ENCODE data around the gene KIAA1549.
"Not testable (repeated sequence)": the region's sequence is repeated elsewhere in the genome, so short reads cannot be mapped to it uniquely, and the experiment has no call there.

KIAA1549 gene

GRCh38 chr7:138813945-138814344 lies 167.2 kb downstream of the KIAA1549 start:
- H3K36me3 ChIP-seq (ENCODE audit: control insufficient read depth in 5 of 5, insufficient read depth in 5 of 5, low read length in 5 of 5), result no peaks in the 10 kb centered on the region
- no peak overlapping the region for H3K9ac ChIP-seq (ENCODE audit: low read length in 5 of 5)
- H3K27me3 ChIP-seq (ENCODE audit: control insufficient read depth in 5 of 5, insufficient read depth in 4 of 5, low read length in 5 of 5), result no peaks in the 10 kb centered on the region
- peaks cover 0 to 2% (median 0%) of the 10 kb centered on the region in 5 donors for H3K9me3 ChIP-seq (ENCODE audit: control insufficient read depth in 5 of 5, low read length in 5 of 5)
- no peaks in the 10 kb centered on the region for H3K4me1 ChIP-seq (ENCODE audit: control insufficient read depth in 5 of 5, insufficient read depth in 5 of 5, low read length in 5 of 5)
- H3K27ac ChIP-seq (ENCODE audit: low read depth, low read length), result no peak overlapping the region
- no peak overlapping the region for H3K4me3 ChIP-seq (ENCODE audit: low read depth in 1 of 5, low read length in 5 of 5)

- not testable (repeated sequence) for H3K27me3 ChIP-seq (ENCODE audit: control insufficient read depth in 5 of 5, insufficient read depth in 4 of 5, low read length in 5 of 5); H3K9ac ChIP-seq (ENCODE audit: low read length in 5 of 5); H3K4me1 ChIP-seq (ENCODE audit: control insufficient read depth in 5 of 5, insufficient read depth in 5 of 5, low read length in 5 of 5); H3K36me3 ChIP-seq (ENCODE audit: control insufficient read depth in 5 of 5, insufficient read depth in 5 of 5, low read length in 5 of 5); H3K4me3 ChIP-seq (ENCODE audit: low read depth in 1 of 5, low read length in 5 of 5); H3K27ac ChIP-seq (ENCODE audit: low read depth, low read length); H3K9me3 ChIP-seq (ENCODE audit: control insufficient read depth in 5 of 5, low read length in 5 of 5)
Measured at GRCh38 chr7:138811327-138811726, 169.9 kb downstream of the KIAA1549 start.

- Histone ChIP-seq H3K9me3 (ENCODE audit: control insufficient read depth in 5 of 5, low read length in 5 of 5) (peaks cover 0 to 8% (median 4%) of the 10 kb centered on the region in 5 donors), H3K27me3 (ENCODE audit: control insufficient read depth in 5 of 5, insufficient read depth in 4 of 5, low read length in 5 of 5) (no peaks in the 10 kb centered on the region), H3K27ac (ENCODE audit: low read depth, low read length) (no peak overlapping the region), H3K4me3 (ENCODE audit: low read depth in 1 of 5, low read length in 5 of 5) (no peak overlapping the region), H3K4me1 (ENCODE audit: control insufficient read depth in 5 of 5, insufficient read depth in 5 of 5, low read length in 5 of 5) (no peaks in the 10 kb centered on the region), H3K9ac (ENCODE audit: low read length in 5 of 5) (no peak overlapping the region), H3K36me3 (ENCODE audit: control insufficient read depth in 5 of 5, insufficient read depth in 5 of 5, low read length in 5 of 5) (no peaks in the 10 kb centered on the region)
Measured at GRCh38 chr7:138809346-138809745, 171.8 kb downstream of the KIAA1549 start.

GRCh38 chr7:138804618-138805017 lies 176.6 kb downstream of the KIAA1549 start:
- no peak overlapping the region for H3K4me3 ChIP-seq (ENCODE audit: low read depth in 1 of 5, low read length in 5 of 5)
- no peak overlapping the region for H3K9ac ChIP-seq (ENCODE audit: low read length in 5 of 5)
- H3K36me3 ChIP-seq (ENCODE audit: control insufficient read depth in 5 of 5, insufficient read depth in 5 of 5, low read length in 5 of 5), result no peaks in the 10 kb centered on the region
- H3K4me1 ChIP-seq (ENCODE audit: control insufficient read depth in 5 of 5, insufficient read depth in 5 of 5, low read length in 5 of 5), result no peaks in the 10 kb centered on the region
- peaks cover 0 to 6% (median 4%) of the 10 kb centered on the region in 5 donors for H3K9me3 ChIP-seq (ENCODE audit: control insufficient read depth in 5 of 5, low read length in 5 of 5)
- H3K27me3 ChIP-seq (ENCODE audit: control insufficient read depth in 5 of 5, insufficient read depth in 4 of 5, low read length in 5 of 5), result peaks cover 0 to 3% (median 0%) of the 10 kb centered on the region in 5 donors
- no peak overlapping the region for H3K27ac ChIP-seq (ENCODE audit: low read depth, low read length)

DNA sequence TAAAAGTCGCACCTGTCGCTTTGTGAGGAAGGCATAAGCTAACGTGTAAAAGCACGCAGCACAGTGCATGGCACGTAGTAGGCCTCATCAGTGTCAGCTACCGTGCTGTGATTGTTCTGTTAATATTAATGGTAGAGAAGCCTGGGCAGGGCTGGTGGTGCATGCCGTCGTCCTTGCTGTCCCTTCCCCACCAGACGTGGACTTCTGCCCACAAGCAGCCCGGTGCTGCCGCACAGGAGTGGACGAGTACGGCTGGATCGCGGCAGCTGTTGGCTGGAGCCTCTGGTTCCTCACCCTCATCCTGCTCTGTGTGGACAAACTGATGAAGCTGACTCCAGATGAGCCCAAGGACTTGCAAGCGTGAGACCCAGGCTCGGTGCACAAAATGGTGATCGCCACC lies 178.5 kb downstream of the KIAA1549 start:
- no peaks in the 10 kb centered on the region for H3K36me3 ChIP-seq (ENCODE audit: control insufficient read depth in 5 of 5, insufficient read depth in 5 of 5, low read length in 5 of 5)
- H3K9ac ChIP-seq (ENCODE audit: low read length in 5 of 5), result no peak overlapping the region
- H3K27me3 ChIP-seq (ENCODE audit: control insufficient read depth in 5 of 5, insufficient read depth in 4 of 5, low read length in 5 of 5), result peaks cover 0 to 8% (median 1%) of the 10 kb centered on the region in 5 donors
- peaks cover 0 to 4% (median 3%) of the 10 kb centered on the region in 5 donors for H3K9me3 ChIP-seq (ENCODE audit: control insufficient read depth in 5 of 5, low read length in 5 of 5)
- H3K4me3 ChIP-seq (ENCODE audit: low read depth in 1 of 5, low read length in 5 of 5), result no peak overlapping the region
- H3K27ac ChIP-seq (ENCODE audit: low read depth, low read length), result no peak overlapping the region
- no peaks in the 10 kb centered on the region for H3K4me1 ChIP-seq (ENCODE audit: control insufficient read depth in 5 of 5, insufficient read depth in 5 of 5, low read length in 5 of 5)

- H3K27me3 ChIP-seq (ENCODE audit: control insufficient read depth in 5 of 5, insufficient read depth in 4 of 5, low read length in 5 of 5), result peaks cover 0 to 10% (median 4%) of the 10 kb centered on the region in 5 donors
- H3K9me3 ChIP-seq (ENCODE audit: control insufficient read depth in 5 of 5, low read length in 5 of 5), result no peaks in the 10 kb centered on the region
- H3K4me3 ChIP-seq (ENCODE audit: low read depth in 1 of 5, low read length in 5 of 5), result no peak overlapping the region
- no peaks in the 10 kb centered on the region for H3K4me1 ChIP-seq (ENCODE audit: control insufficient read depth in 5 of 5, insufficient read depth in 5 of 5, low read length in 5 of 5)
- H3K9ac ChIP-seq (ENCODE audit: low read length in 5 of 5), result no peak overlapping the region
- H3K36me3 ChIP-seq (ENCODE audit: control insufficient read depth in 5 of 5, insufficient read depth in 5 of 5, low read length in 5 of 5), result no peaks in the 10 kb centered on the region
- no peak overlapping the region for H3K27ac ChIP-seq (ENCODE audit: low read depth, low read length)
Measured at GRCh38 chr7:138801256-138801655, 179.9 kb downstream of the KIAA1549 start.

DNA sequence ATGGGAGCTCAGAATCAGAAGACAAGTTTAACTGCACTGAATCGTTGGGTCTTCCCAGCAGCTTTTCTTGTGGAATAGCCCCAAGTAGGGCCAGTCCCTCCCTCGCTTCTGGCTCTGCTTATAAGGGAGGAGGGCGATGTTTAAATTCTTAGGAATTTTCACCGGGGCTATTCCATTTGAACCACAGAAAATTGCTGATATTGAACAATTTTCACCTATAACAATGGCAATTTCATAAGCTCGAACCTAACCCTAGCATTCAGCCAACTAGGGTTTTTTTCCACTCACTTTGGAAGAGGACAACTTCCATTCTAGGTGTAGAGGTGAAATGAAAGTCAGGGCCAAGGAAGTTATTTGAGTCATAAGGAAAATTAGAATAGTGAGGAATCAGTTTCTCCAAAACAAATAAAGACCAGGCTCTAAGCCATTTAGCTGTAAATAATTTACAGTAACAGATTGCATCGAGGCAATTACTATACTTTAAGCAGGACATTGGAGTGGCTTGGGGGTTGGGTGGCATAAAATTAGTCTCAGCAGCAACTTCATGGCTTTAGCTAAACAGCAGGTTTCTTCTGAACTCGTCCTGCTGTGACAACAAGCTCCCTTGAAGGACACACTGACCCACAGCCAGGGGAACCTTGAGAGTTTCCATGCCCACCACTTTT lies 181.7 kb downstream of the KIAA1549 start:
- no peak overlapping the region for H3K9ac ChIP-seq (ENCODE audit: low read length in 5 of 5)
- H3K4me3 ChIP-seq (ENCODE audit: low read depth in 1 of 5, low read length in 5 of 5), result no peak overlapping the region
- H3K27ac ChIP-seq (ENCODE audit: low read depth, low read length), result no peak overlapping the region

DNA sequence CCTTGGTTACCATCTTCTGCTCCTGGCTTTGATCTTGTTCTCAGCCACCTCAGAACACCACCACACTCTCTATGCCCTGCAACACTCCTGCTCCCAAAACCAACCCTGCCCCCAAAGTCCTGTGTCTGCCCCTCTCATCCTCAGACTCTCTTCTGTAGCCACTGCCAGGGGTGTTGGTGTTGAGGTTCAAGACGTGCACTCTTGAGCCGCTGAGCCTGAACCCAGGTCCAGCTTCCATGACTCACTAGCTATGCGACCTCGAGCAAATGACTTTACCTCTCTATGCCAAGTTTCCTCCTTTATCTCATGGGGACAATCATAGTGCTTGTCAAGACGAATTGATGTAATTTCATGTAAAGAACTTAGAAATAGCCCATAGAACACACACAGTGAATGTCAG lies 182.4 kb downstream of the KIAA1549 start:
- Histone ChIP-seq H3K27me3 (ENCODE audit: control insufficient read depth in 5 of 5, insufficient read depth in 4 of 5, low read length in 5 of 5) (peaks cover 0 to 10% (median 7%) of the 10 kb centered on the region in 5 donors), H3K27ac (ENCODE audit: low read depth, low read length) (no peak overlapping the region), H3K36me3 (ENCODE audit: control insufficient read depth in 5 of 5, insufficient read depth in 5 of 5, low read length in 5 of 5) (no peaks in the 10 kb centered on the region), H3K9ac (ENCODE audit: low read length in 5 of 5) (no peak overlapping the region), H3K4me1 (ENCODE audit: control insufficient read depth in 5 of 5, insufficient read depth in 5 of 5, low read length in 5 of 5) (no peaks in the 10 kb centered on the region), H3K4me3 (ENCODE audit: low read depth in 1 of 5, low read length in 5 of 5) (no peak overlapping the region), H3K9me3 (ENCODE audit: control insufficient read depth in 5 of 5, low read length in 5 of 5) (no peaks in the 10 kb centered on the region)

More for the DNA sequence above, 181.7 kb downstream of the KIAA1549 start:
- Histone ChIP-seq H3K9me3 (ENCODE audit: control insufficient read depth in 5 of 5, low read length in 5 of 5) (no peaks in the 10 kb centered on the region), H3K4me1 (ENCODE audit: control insufficient read depth in 5 of 5, insufficient read depth in 5 of 5, low read length in 5 of 5) (no peaks in the 10 kb centered on the region), H3K36me3 (ENCODE audit: control insufficient read depth in 5 of 5, insufficient read depth in 5 of 5, low read length in 5 of 5) (no peaks in the 10 kb centered on the region), H3K27me3 (ENCODE audit: control insufficient read depth in 5 of 5, insufficient read depth in 4 of 5, low read length in 5 of 5) (peaks cover 0 to 10% (median 7%) of the 10 kb centered on the region in 5 donors)

GRCh38 chr7:138797715-138798320 lies 183.4 kb downstream of the KIAA1549 start, which contains the start of the genes ATP6V0A4 and TMEM213:
ATP6V0A4 (minus strand) TSS chr7:138798196; CDS start chr7:138771247, 26,949 bp downstream.
TMEM213 (plus strand) TSS chr7:138797994; CDS start chr7:138798105, 111 bp downstream.
- H3K9ac ChIP-seq (ENCODE audit: low read length in 5 of 5), result no peak within 1 kb of the TSS
- no peaks in the 10 kb centered on the region for H3K9me3 ChIP-seq (ENCODE audit: control insufficient read depth in 5 of 5, low read length in 5 of 5)
- H3K27me3 ChIP-seq (ENCODE audit: control insufficient read depth in 5 of 5, insufficient read depth in 4 of 5, low read length in 5 of 5), result peaks cover 0 to 10% (median 7%) of the 10 kb centered on the region in 5 donors
- no peaks in the 10 kb centered on the region for H3K4me1 ChIP-seq (ENCODE audit: control insufficient read depth in 5 of 5, insufficient read depth in 5 of 5, low read length in 5 of 5)
- no peak within 1 kb of the TSS for H3K27ac ChIP-seq (ENCODE audit: low read depth, low read length)
- no peaks in the 10 kb centered on the region for H3K36me3 ChIP-seq (ENCODE audit: control insufficient read depth in 5 of 5, insufficient read depth in 5 of 5, low read length in 5 of 5)
- H3K4me3 ChIP-seq (ENCODE audit: low read depth in 1 of 5, low read length in 5 of 5), result no peak within 1 kb of the TSS

GRCh38 chr7:138797046-138797445 lies 184.1 kb downstream of the KIAA1549 start:
- H3K36me3 ChIP-seq (ENCODE audit: control insufficient read depth in 5 of 5, insufficient read depth in 5 of 5, low read length in 5 of 5); H3K27ac ChIP-seq (ENCODE audit: low read depth, low read length); H3K4me1 ChIP-seq (ENCODE audit: control insufficient read depth in 5 of 5, insufficient read depth in 5 of 5, low read length in 5 of 5); H3K4me3 ChIP-seq (ENCODE audit: low read depth in 1 of 5, low read length in 5 of 5); H3K9ac ChIP-seq (ENCODE audit: low read length in 5 of 5); H3K9me3 ChIP-seq (ENCODE audit: control insufficient read depth in 5 of 5, low read length in 5 of 5): not testable (repeated sequence)
- H3K27me3 ChIP-seq (ENCODE audit: control insufficient read depth in 5 of 5, insufficient read depth in 4 of 5, low read length in 5 of 5), result peaks cover 0 to 10% (median 5%) of the 10 kb centered on the region in 5 donors
